H1 (cell line): ENCODE measurements around the gene ARHGAP10. TPM values are rescaled to one million over a fixed set of nuclear protein-coding genes. Genes with fewer than 3 reads are reported as not detected.

ENCODE experiments used
- CTCF ChIA-PET: fragments of 300-600 bp; sonication (Branson Sonifier 250); formaldehyde crosslinking; loops from one replicate; lab custom pipeline; 2021; ENCODE audit not compliant: partially characterized antibody; lab: Charles Lee
- POLR2A ChIA-PET: fragments of 300-600 bp; sonication (Branson Sonifier 250); formaldehyde crosslinking; loops from one replicate; lab custom pipeline; 2021; ENCODE audit warnings: inconsistent platforms; ENCODE audit not compliant: partially characterized antibody; lab: Charles Lee
- DNase-seq, 2 experiments: peaks; one replicate each; pipeline versions ENCODE4 v3.0.0 to v3.0.0-alpha.2; 2010 to 2022; ENCODE audit warnings: low spot score in 2 of 2, low read depth in 1 of 2, mixed read lengths in 1 of 2
- FAIRE-seq: peaks from 2 replicates; lab custom pipeline; 2011; peaks lifted over from hg19 to GRCh38; lab: Jason Lieb, UNC
- H2AFZ ChIP-seq: 2 replicates; pipeline ENCODE4 v1.8.1; 2012; ENCODE audit warnings: low read length, inconsistent platforms
- H2AK5ac ChIP-seq: 2 replicates; pipeline ENCODE4 v1.6.1; 2013; ENCODE audit warnings: low read depth, low read length
- H2BK120ac ChIP-seq: replicated peaks from 2 replicates; pipeline ENCODE3; 2013; ENCODE audit warnings: low read depth, low read length, inconsistent platforms
- H2BK12ac ChIP-seq: 2 replicates; pipeline ENCODE4 v1.6.1; 2013; ENCODE audit warnings: low read depth, low read length
- H2BK15ac ChIP-seq: 2 replicates; pipeline ENCODE4 v1.6.1; 2013; ENCODE audit warnings: low read length
- H2BK20ac ChIP-seq: 2 replicates; pipeline ENCODE4 v1.6.1; 2013; ENCODE audit warnings: low read length
- H2BK5ac ChIP-seq: 2 replicates; pipeline ENCODE4 v1.6.1; 2013; ENCODE audit warnings: low read depth, low read length
- H3K14ac ChIP-seq: 2 replicates; pipeline ENCODE4 v1.6.1; 2013; ENCODE audit warnings: inconsistent platforms; ENCODE audit not compliant: insufficient read length
- H3K18ac ChIP-seq: 2 replicates; pipeline ENCODE4 v1.6.1; 2013; ENCODE audit warnings: low read length; ENCODE audit errors: extremely low read depth
- H3K23ac ChIP-seq: 2 replicates; pipeline ENCODE4 v1.6.1; 2013; ENCODE audit warnings: inconsistent platforms; ENCODE audit not compliant: insufficient read length
- H3K23me2 ChIP-seq: 2 replicates; pipeline ENCODE4 v1.6.1; 2013; ENCODE audit warnings: low read depth, low read length
- H3K27ac ChIP-seq: 2 replicates; pipeline ENCODE4 v1.6.1; 2011; ENCODE audit warnings: low read depth, low read length, inconsistent platforms
- H3K27me3 ChIP-seq, 4 experiments: replicated peaks in 1 of 4; 1 replicate in 1 of 4; 2 replicates in 3 of 4; pipeline versions ENCODE4 v1.6.1 to v1.8.1; 2011 to 2013; ENCODE audit warnings: low read length in 3 of 4, mild to moderate bottlenecking in 3 of 4, inconsistent platforms in 2 of 4, mixed read lengths in 2 of 4, moderate library complexity in 1 of 4; ENCODE audit not compliant: control insufficient read depth in 3 of 4, insufficient read depth in 3 of 4; ENCODE audit errors: extremely low read depth in 1 of 4
- H3K36me3 ChIP-seq, 4 experiments: 2 replicates each; pipeline versions ENCODE4 v1.6.1 to v1.8.1; 2011 to 2013; ENCODE audit warnings: mild to moderate bottlenecking in 4 of 4, low read length in 3 of 4, moderate library complexity in 2 of 4, control low read depth in 1 of 4, inconsistent platforms in 1 of 4; ENCODE audit not compliant: insufficient read depth in 4 of 4, control insufficient read depth in 2 of 4
- H3K4ac ChIP-seq: replicated peaks from 2 replicates; pipeline ENCODE3; 2013; ENCODE audit warnings: low read length, low read depth, mixed read lengths, inconsistent platforms; ENCODE audit not compliant: insufficient read length
- H3K4me1 ChIP-seq, 4 experiments: replicated peaks in 1 of 4; 1 replicate in 1 of 4; 2 replicates in 3 of 4; pipeline versions ENCODE4 v1.6.1 to v1.8.1; 2011 to 2013; ENCODE audit warnings: low read length in 3 of 4, inconsistent platforms in 2 of 4, mixed read lengths in 1 of 4; ENCODE audit not compliant: insufficient read depth in 4 of 4, control insufficient read depth in 3 of 4
- H3K4me2 ChIP-seq, 2 experiments: 2 replicates each; pipeline versions ENCODE4 v1.6.1 to v1.8.1; 2011 to 2013; ENCODE audit warnings: low read depth in 2 of 2, low read length in 2 of 2, control low read depth in 1 of 2, inconsistent platforms in 1 of 2, mild to moderate bottlenecking in 1 of 2; ENCODE audit not compliant: insufficient read depth in 1 of 2
- H3K4me3 ChIP-seq, 4 experiments: fragments of 200-600, 300-600 bp in 1 of 4; sonication (generic), shearing (Covaris generic), sonication (Bioruptor Twin) in 1 of 4; 2 replicates each; pipeline versions ENCODE4 v1.5.1 to v1.8.1; 2011 to 2016; ENCODE audit warnings: low read length in 4 of 4, low read depth in 3 of 4, control low read depth in 2 of 4, inconsistent platforms in 2 of 4, mild to moderate bottlenecking in 2 of 4, mixed read lengths in 1 of 4, moderate library complexity in 1 of 4; ENCODE audit not compliant: insufficient read depth in 2 of 4; ENCODE audit errors: extremely low read depth in 1 of 4
- H3K56ac ChIP-seq: replicated peaks from 2 replicates; pipeline ENCODE3; 2013; ENCODE audit warnings: low read depth, mild to moderate bottlenecking, mixed read lengths, low read length, inconsistent platforms; ENCODE audit not compliant: insufficient read length
- H3K79me1 ChIP-seq: 2 replicates; pipeline ENCODE4 v1.6.1; 2013; ENCODE audit warnings: low read depth, low read length, control low read depth
- H3K79me2 ChIP-seq, 2 experiments: 2 replicates each; pipeline versions ENCODE4 v1.6.1 to v1.8.1; 2012 to 2013; ENCODE audit warnings: low read length in 2 of 2, mild to moderate bottlenecking in 2 of 2, inconsistent platforms in 1 of 2; ENCODE audit not compliant: insufficient read depth in 2 of 2, control insufficient read depth in 1 of 2
- H3K9ac ChIP-seq, 4 experiments: replicated peaks in 1 of 4; 1 replicate in 1 of 4; 2 replicates in 3 of 4; pipeline versions ENCODE4 v1.6.1 to v1.8.1; 2011 to 2013; ENCODE audit warnings: low read depth in 3 of 4, low read length in 3 of 4, control low read depth in 2 of 4, mild to moderate bottlenecking in 2 of 4, moderate library complexity in 2 of 4, inconsistent platforms in 1 of 4; ENCODE audit errors: extremely low read depth in 1 of 4
- H3K9me3 ChIP-seq, 2 experiments: 2 replicates each; pipeline versions ENCODE4 v1.6.1 to v1.8.1; 2012 to 2013; ENCODE audit warnings: mild to moderate bottlenecking in 2 of 2, moderate library complexity in 2 of 2, control low read depth in 1 of 2, inconsistent platforms in 1 of 2, low read depth in 1 of 2, low read length in 1 of 2, mixed read lengths in 1 of 2; ENCODE audit not compliant: insufficient read depth in 2 of 2
- H4K20me1 ChIP-seq, 2 experiments: replicated peaks in 1 of 2; 2 replicates each; pipeline versions ENCODE3 to v1.8.1; 2011 to 2013; ENCODE audit warnings: inconsistent platforms in 2 of 2, low read length in 2 of 2, mild to moderate bottlenecking in 1 of 2; ENCODE audit not compliant: insufficient read depth in 2 of 2, control insufficient read depth in 1 of 2
- H4K5ac ChIP-seq: 2 replicates; pipeline ENCODE4 v1.6.1; 2013; ENCODE audit warnings: low read length, low read depth, mixed read lengths, inconsistent platforms; ENCODE audit not compliant: insufficient read length
- H4K8ac ChIP-seq: 2 replicates; pipeline ENCODE4 v1.8.0; 2013; ENCODE audit warnings: mild to moderate bottlenecking, moderate library complexity, low read length, inconsistent platforms; ENCODE audit not compliant: insufficient read depth; ENCODE audit errors: extremely low read depth
- H4K91ac ChIP-seq: replicated peaks from 2 replicates; pipeline ENCODE3; 2013; ENCODE audit warnings: low read length, mixed read lengths, inconsistent platforms; ENCODE audit not compliant: insufficient read length
- CHD1 ChIP-seq: IDR thresholded peaks from 2 replicates; pipeline ENCODE4 v1.6.1; 2012; ENCODE audit warnings: low read depth, low read length, improper control_type of control experiment
- CTCF ChIP-seq, 3 experiments: IDR thresholded peaks; 1 replicate in 2 of 3; 2 replicates in 1 of 3; pipeline versions ENCODE4 v1.5.1 to v1.6.1; 2011; ENCODE audit warnings: low read length in 3 of 3, mild to moderate bottlenecking in 3 of 3, inconsistent platforms in 2 of 3, low read depth in 1 of 3, moderate library complexity in 1 of 3; ENCODE audit not compliant: insufficient read depth in 1 of 3; ENCODE audit errors: control extremely low read depth in 1 of 3
- GABPA ChIP-seq: IDR thresholded peaks from 2 replicates; pipeline ENCODE4 v1.6.1; 2011; ENCODE audit warnings: mild to moderate bottlenecking, low read length, moderate library complexity, borderline replicate concordance; ENCODE audit not compliant: insufficient read depth
- GTF2F1 ChIP-seq: IDR thresholded peaks from 2 replicates; pipeline ENCODE4 v1.6.1; 2012; ENCODE audit warnings: low read depth, low read length, improper control_type of control experiment, borderline replicate concordance
- HDAC6 ChIP-seq: IDR thresholded peaks from one replicate; pipeline ENCODE4 v1.7.1; 2012; ENCODE audit warnings: low read depth, mild to moderate bottlenecking, inconsistent platforms, low read length, moderate library complexity
- KDM1A ChIP-seq: fragments of 200-600, 300-600 bp; sonication (generic); IDR thresholded peaks from 2 replicates; pipeline ENCODE4 v1.7.1; 2016; ENCODE audit warnings: mild to moderate bottlenecking, low read length, borderline replicate concordance
- NANOG ChIP-seq: IDR thresholded peaks from 2 replicates; pipeline ENCODE4 v1.6.1; 2011; ENCODE audit warnings: low read length, low read depth, mild to moderate bottlenecking, inconsistent platforms; ENCODE audit not compliant: insufficient read depth, poor library complexity, severe bottlenecking
- NRF1 ChIP-seq: IDR thresholded peaks from 2 replicates; pipeline ENCODE4 v1.6.1; 2011; ENCODE audit warnings: mild to moderate bottlenecking, low read depth, low read length, improper control_type of control experiment
- RXRA ChIP-seq: IDR thresholded peaks from 2 replicates; pipeline ENCODE4 v1.6.1; 2011; ENCODE audit warnings: low read depth, mild to moderate bottlenecking, low read length, moderate library complexity; ENCODE audit not compliant: insufficient read depth
- ZNF274 ChIP-seq: IDR thresholded peaks from 2 replicates; pipeline ENCODE4 v1.7.0; 2012; ENCODE audit warnings: low read length, borderline replicate concordance; ENCODE audit errors: extremely low read depth
- WGBS, 2 experiments: shearing (Covaris generic) in 1 of 2; methylation state at CpG; one replicate each; pipeline versions ENCODE4 v1.1.6 to v1.1.7; 2013 to 2015; ENCODE audit warnings: low lambda C conversion rate in 2 of 2, mixed read lengths in 2 of 2, inconsistent platforms in 1 of 2, low coverage in 1 of 2, missing lambda C conversion rate in 1 of 2; ENCODE audit not compliant: insufficient replicate concordance in 2 of 2, insufficient coverage in 1 of 2, insufficient read length in 1 of 2; ENCODE audit errors: extremely low coverage in 1 of 2, missing lambda C conversion rate in 1 of 2; 5-methylcytosine and 5-hydroxymethylcytosine counted together
- polyA plus RNA-seq, 7 experiments: library from polyadenylated mRNA; depleted of rRNA in 3 of 7; stranded (reverse) in 5 of 7; unstranded in 2 of 7; fragments of >200 nt in 5 of 7; fragments of 200-250 nt in 2 of 7; gene quantifications; 1 replicate in 5 of 7; 2 replicates in 1 of 7; 4 replicates in 1 of 7; pipeline versions ENCODE4 v1.2.1 to v1.2.3, GENCODE V29; 2011 to 2013; ENCODE audit warnings: missing spikeins in 2 of 7, mixed read lengths in 2 of 7
- total RNA-seq: library from RNA; stranded (reverse); fragmentation: NEBNext Ultra II Directional; extraction: Animal tissue kit (Norgen Biotek cat#: 25700); gene quantifications from 2 replicates; pipeline ENCODE4 v1.2.1, GENCODE V29; 2021

Gene ARHGAP10
- total and polyA plus RNA-seq, 2 of the 8 experiments (the other 6 are each of a cell fraction or from before 2014, with no cell fraction given), result 3.7 to 6.1 TPM

- 80% methylated on average over 1 of the region's 1 CpG; no CpG with 5 or more reads in 1 of the 2 experiments for WGBS, 2 experiments
- FAIRE-seq, result no peak
Measured at GRCh38 chr4:147741190-147741788, 9.4 kb downstream of the ARHGAP10 start.

More at GRCh38 chr4:147741190-147741788, 9.4 kb downstream of the ARHGAP10 start:
- no peak overlapping the region for H3K4me2 ChIP-seq
- no peaks in the 10 kb centered on the region for H4K20me1 ChIP-seq
- no peaks in the 10 kb centered on the region for H3K79me1 ChIP-seq
- H2BK12ac ChIP-seq, result no peak overlapping the region
- no peak overlapping the region for H3K14ac ChIP-seq
- H3K4me1 ChIP-seq, result peaks cover 2 to 23% (median 4%) of the 10 kb centered on the region in 4 experiments; a peak in 3 of 7 replicates
- no peak overlapping the region for H3K4me3 ChIP-seq
- no peak overlapping the region for H4K91ac ChIP-seq
- H2BK20ac ChIP-seq, result no peak overlapping the region
- no peaks in the 10 kb centered on the region for H3K9me3 ChIP-seq
- no peak overlapping the region for H2AFZ ChIP-seq
- H4K5ac ChIP-seq, result no peak overlapping the region
- TF ChIP-seq NANOG (no peak), ZNF274 (no peak), RXRA (no peak), CHD1 (no peak), GTF2F1 (no peak), KDM1A (no peak), GABPA (no peak), NRF1 (no peak), CTCF (IDR thresholded peaks at IDR 0.05; ENCODE audit: control extremely low read depth in 1 of 3, insufficient read depth in 1 of 3, low read depth in 1 of 3, low read length in 3 of 3) (no peak), HDAC6 (no peak)
- no peak overlapping the region for H2BK5ac ChIP-seq
- H3K18ac ChIP-seq, result no peak overlapping the region
- no peaks in the 10 kb centered on the region for H3K23me2 ChIP-seq
- H2BK120ac ChIP-seq, result no peak overlapping the region
- no peak overlapping the region for H3K56ac ChIP-seq
- no peak overlapping the region for H3K4ac ChIP-seq
- ChIA-PET POLR2A (no interaction called here), CTCF (interaction anchor here (0.6 to 1.2 kb wide), 3 partner anchors 9 to 168 kb away, joined by 4 read pairs; partner anchors contain the start of gene ARHGAP10)
- no peak overlapping the region for H3K27ac ChIP-seq
- no peak overlapping the region for H2AK5ac ChIP-seq
- no peak overlapping the region for H4K8ac ChIP-seq
- no peaks in the 10 kb centered on the region for H3K79me2 ChIP-seq
- no peaks in the 10 kb centered on the region for H3K27me3 ChIP-seq
- DNase-seq, result no peak
- no peak overlapping the region for H2BK15ac ChIP-seq
- no peak overlapping the region for H3K9ac ChIP-seq
- H3K23ac ChIP-seq, result no peak overlapping the region
- H3K36me3 ChIP-seq, result no peaks in the 10 kb centered on the region
